B cell (primary cell): Measurements from ENCODE around the gene SUMO2. TPM values are rescaled to one million over a fixed set of nuclear protein-coding genes. Genes with fewer than 3 reads are reported as not detected.

ENCODE experiments used
- ATAC-seq: fragments of 200-7000 bp; cut with Tn5 transposase; one replicate; pipeline ENCODE4 v1.10.0; 2021; ENCODE audit warnings: low read depth, mild to moderate bottlenecking, moderate number of reproducible peaks, moderate library complexity
- CTCF ChIA-PET: fragments of 350-600 bp; sonication (Branson Sonifier 250); formaldehyde crosslinking; loops from one replicate; lab custom pipeline; 2021; ENCODE audit warnings: antibody characterized with exemption, inconsistent platforms; lab: Charles Lee
- POLR2A ChIA-PET: fragments of 350-600 bp; sonication (Branson Sonifier 250); formaldehyde crosslinking; loops from one replicate; lab custom pipeline; 2021; ENCODE audit warnings: antibody characterized with exemption; lab: Charles Lee
- DNase-seq: peaks from one replicate; pipeline ENCODE4 v3.0.0; 2013
- H2AFZ ChIP-seq: 2 replicates; pipeline ENCODE4 v1.6.1; 2012; ENCODE audit warnings: mild to moderate bottlenecking, low read depth, low read length; ENCODE audit not compliant: insufficient read depth, poor library complexity, severe bottlenecking
- H3K27ac ChIP-seq, 2 donors: 1 replicate in 1 of 2; 2 replicates in 1 of 2; pipeline ENCODE4 v1.5.1; 2012 to 2013; ENCODE audit warnings: low read length in 2 of 2, mild to moderate bottlenecking in 2 of 2, moderate library complexity in 1 of 2
- H3K27me3 ChIP-seq, 4 experiments: fragments of 200-600 bp in 1 of 4; sonication (generic) in 1 of 4; replicated peaks in 1 of 4; 1 replicate in 2 of 4; 2 replicates in 2 of 4; pipeline versions ENCODE4 v1.6.1 to v1.7.0; 2013 to 2016; ENCODE audit warnings: low read length in 3 of 4, mild to moderate bottlenecking in 2 of 4, mixed read lengths in 1 of 4, moderate library complexity in 1 of 4; ENCODE audit not compliant: insufficient read depth in 4 of 4, control insufficient read depth in 3 of 4; ENCODE audit errors: control extremely low read depth in 1 of 4
- H3K36me3 ChIP-seq, 2 experiments: replicated peaks in 1 of 2; 1 replicate in 1 of 2; 2 replicates in 1 of 2; pipeline versions ENCODE4 v1.6.1 to v1.7.1; 2013; ENCODE audit warnings: low read length in 1 of 2; ENCODE audit not compliant: insufficient read depth in 2 of 2, control insufficient read depth in 1 of 2; ENCODE audit errors: control extremely low read depth in 1 of 2, extremely low read depth in 1 of 2
- H3K4me1 ChIP-seq, 2 donors: fragments of 200-600 bp in 1 of 2; sonication (generic) in 1 of 2; 1 replicate in 1 of 2; 2 replicates in 1 of 2; pipeline versions ENCODE4 v1.5.1 to v1.6.1; 2013 to 2017; ENCODE audit warnings: low read length in 2 of 2; ENCODE audit not compliant: control insufficient read depth in 2 of 2, insufficient read depth in 2 of 2
- H3K4me2 ChIP-seq: replicated peaks from 2 replicates; pipeline ENCODE3; 2012; ENCODE audit warnings: mild to moderate bottlenecking, low read depth, low read length; ENCODE audit not compliant: poor library complexity, severe bottlenecking
- H3K4me3 ChIP-seq, 5 experiments: fragments of 200-600 bp in 1 of 5; sonication (generic) in 1 of 5; 1 replicate in 3 of 5; 2 replicates in 2 of 5; pipeline versions ENCODE4 v1.5.1 to v1.7.0; 2011 to 2016; ENCODE audit warnings: low read length in 4 of 5, mild to moderate bottlenecking in 4 of 5, low read depth in 2 of 5, control low read depth in 1 of 5, moderate library complexity in 1 of 5; ENCODE audit not compliant: insufficient read depth in 1 of 5; ENCODE audit errors: control extremely low read depth in 1 of 5, extremely low read depth in 1 of 5
- H3K79me2 ChIP-seq: fragments of 200-600 bp; sonication (generic); one replicate; pipeline ENCODE4 v1.6.0; 2016; ENCODE audit warnings: low read length; ENCODE audit not compliant: control insufficient read depth, insufficient read depth
- H3K9ac ChIP-seq: fragments of 200-600 bp; sonication (generic); 2 replicates; pipeline ENCODE4 v1.6.1; 2017; ENCODE audit warnings: mild to moderate bottlenecking, low read length, moderate library complexity
- H3K9me3 ChIP-seq, 3 donors: one replicate each; pipeline versions ENCODE4 v1.6.1 to v1.7.1; 2013; ENCODE audit warnings: low read length in 2 of 3; ENCODE audit not compliant: control insufficient read depth in 2 of 3, insufficient read depth in 1 of 3; ENCODE audit errors: control extremely low read depth in 1 of 3
- H4K20me1 ChIP-seq: 2 replicates; pipeline ENCODE4 v1.6.0; 2012; ENCODE audit warnings: mild to moderate bottlenecking, low read length; ENCODE audit not compliant: insufficient read depth, control insufficient read depth, poor library complexity, severe bottlenecking
- H3K27ac Mint-ChIP-seq: one replicate; pipeline ENCODE4 v1.8.0; 2021; ENCODE audit warnings: mixed read lengths
- H3K27me3 Mint-ChIP-seq: one replicate; pipeline ENCODE4 v1.8.0; 2021; ENCODE audit warnings: mixed read lengths
- H3K4me1 Mint-ChIP-seq: one replicate; pipeline ENCODE4 v1.8.0; 2021; ENCODE audit warnings: mixed read lengths
- H3K4me3 Mint-ChIP-seq: one replicate; pipeline ENCODE4 v1.8.0; 2021; ENCODE audit warnings: mixed read lengths
- H3K9me3 Mint-ChIP-seq: one replicate; pipeline ENCODE4 v1.8.0; 2022; ENCODE audit warnings: mixed read lengths; ENCODE audit not compliant: insufficient read depth
- EZH2 ChIP-seq: IDR thresholded peaks from 2 replicates; pipeline ENCODE4 v1.6.1; 2012; ENCODE audit warnings: borderline replicate concordance, low read depth, mild to moderate bottlenecking, moderate library complexity, low read length; ENCODE audit not compliant: insufficient read depth, poor library complexity, severe bottlenecking
- WGBS: methylation state at CpG from one replicate; pipeline ENCODE4 v1.1.5; 2013; ENCODE audit warnings: missing lambda C conversion rate; ENCODE audit not compliant: insufficient coverage; 5-methylcytosine and 5-hydroxymethylcytosine counted together
- intact Hi-C: fragments of 100-400 bp; cut with micrococcal nuclease; formaldehyde crosslinking; loops from one replicate; pipeline ENCODE4 v1.10.0; 2022
- polyA plus RNA-seq: library from polyadenylated mRNA; depleted of rRNA; stranded (reverse); fragments of >200 nt; gene quantifications from 2 replicates; pipeline ENCODE4 v1.2.3, GENCODE V29; 2012
- total RNA-seq, 2 donors: library from RNA; stranded (reverse); fragments of 120-200 nt in 1 of 2; gene quantifications; 1 replicate in 1 of 2; 2 replicates in 1 of 2; pipeline versions ENCODE4 v1.2.3 to v1.2.4, GENCODE V29; 2013 to 2022
- TF ChIP-seq, protein P1 (sequence below): fragments of 200-600 bp; IDR thresholded peaks from one replicate; pipeline ENCODE4 v1.8.0; 2022; ENCODE audit warnings: antibody characterized with exemption, mild to moderate bottlenecking

SUMO2 gene
- total and polyA plus RNA-seq, 2 donors (not counting 1 experiment from before 2014, with no cell fraction given) = 35.1 to 229 TPM

DNA sequence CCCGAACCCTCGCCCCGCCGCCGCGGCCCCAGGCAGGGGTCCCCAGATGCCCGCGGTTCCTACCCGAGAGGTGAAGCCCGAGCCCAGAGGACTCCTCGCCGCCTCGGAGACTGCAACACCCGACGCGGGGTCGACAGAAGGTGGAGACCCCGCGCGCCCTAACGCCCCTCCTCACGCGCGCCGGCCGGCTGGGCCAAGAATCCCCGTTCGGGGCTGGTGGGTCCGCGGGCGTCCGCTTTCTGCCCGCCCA is 515 bp downstream of the SUMO2 start:
- Histone ChIP-seq H3K4me3 (peak overlapping the region; percentile 51 to 93 (median 87)), H2AFZ (peak overlapping the region; percentile 96), H3K4me1 (peaks cover 15 to 21% of the 10 kb centered on the region in 2 donors), H3K79me2 (peaks cover 48% of the 10 kb centered on the region), H3K9ac (peak overlapping the region; percentile 95), H3K27ac (peak overlapping the region; percentile 94 to 96), H3K9me3 (no peaks in the 10 kb centered on the region), H3K4me2 (peak overlapping the region; percentile 95), H4K20me1 (peaks cover 13% of the 10 kb centered on the region), H3K36me3 (peaks cover 2 to 24% of the 10 kb centered on the region in 2 experiments), H3K27me3 (no peaks in the 10 kb centered on the region)
- TF ChIP-seq, protein P1, sequence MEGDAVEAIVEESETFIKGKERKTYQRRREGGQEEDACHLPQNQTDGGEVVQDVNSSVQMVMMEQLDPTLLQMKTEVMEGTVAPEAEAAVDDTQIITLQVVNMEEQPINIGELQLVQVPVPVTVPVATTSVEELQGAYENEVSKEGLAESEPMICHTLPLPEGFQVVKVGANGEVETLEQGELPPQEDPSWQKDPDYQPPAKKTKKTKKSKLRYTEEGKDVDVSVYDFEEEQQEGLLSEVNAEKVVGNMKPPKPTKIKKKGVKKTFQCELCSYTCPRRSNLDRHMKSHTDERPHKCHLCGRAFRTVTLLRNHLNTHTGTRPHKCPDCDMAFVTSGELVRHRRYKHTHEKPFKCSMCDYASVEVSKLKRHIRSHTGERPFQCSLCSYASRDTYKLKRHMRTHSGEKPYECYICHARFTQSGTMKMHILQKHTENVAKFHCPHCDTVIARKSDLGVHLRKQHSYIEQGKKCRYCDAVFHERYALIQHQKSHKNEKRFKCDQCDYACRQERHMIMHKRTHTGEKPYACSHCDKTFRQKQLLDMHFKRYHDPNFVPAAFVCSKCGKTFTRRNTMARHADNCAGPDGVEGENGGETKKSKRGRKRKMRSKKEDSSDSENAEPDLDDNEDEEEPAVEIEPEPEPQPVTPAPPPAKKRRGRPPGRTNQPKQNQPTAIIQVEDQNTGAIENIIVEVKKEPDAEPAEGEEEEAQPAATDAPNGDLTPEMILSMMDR = peak; percentile 41
- TF ChIP-seq EZH2 = no peak
- ATAC-seq = no peak
- peaks cover 26% of the 10 kb centered on the region for H3K4me1 Mint-ChIP-seq
- POLR2A ChIA-PET = interaction anchor here (1.0 to 1.3 kb wide), 2 partner anchors 22 to 50 kb away, joined by 3 to 7 read pairs; partner anchors contain the start of gene NT5C
- intact Hi-C loops = loop anchor here (1.0 to 5.0 kb wide), 4 partner anchors 51 to 1085 kb away; partner anchors contain the start of genes ATP5PD, KCTD2, NT5C and TMEM94
- no peaks in the 10 kb centered on the region for H3K27me3 Mint-ChIP-seq
- H3K9me3 Mint-ChIP-seq = no peaks in the 10 kb centered on the region
- WGBS = under 1% methylated on average over 33 of the region's 33 CpGs
- H3K4me3 Mint-ChIP-seq = peak overlapping the region; percentile 90
- H3K27ac Mint-ChIP-seq = peak overlapping the region; percentile 79
- DNase-seq = no peak
- CTCF ChIA-PET = interaction anchor here (0.9 to 3.4 kb wide), 3 partner anchors 20 to 50 kb away, joined by 3 to 19 read pairs (median 6); partner anchors contain the start of gene NT5C

- H4K20me1 ChIP-seq = peaks cover 14% of the 10 kb centered on the region
- peaks cover 53% of the 10 kb centered on the region for H3K79me2 ChIP-seq
- H3K27me3 ChIP-seq = no peaks in the 10 kb centered on the region
- ChIA-PET CTCF (interaction anchor here (0.5 to 16.4 kb wide), 6 partner anchors 11 to 67 kb away, joined by 3 to 373 read pairs (median 6); partner anchors contain the start of gene ARMC7), POLR2A (no interaction called here)
- H3K27me3 Mint-ChIP-seq = no peaks in the 10 kb centered on the region
- H3K9me3 ChIP-seq = no peaks in the 10 kb centered on the region
- 0% methylated on average over 32 of the region's 34 CpGs for WGBS
- TF ChIP-seq EZH2 = no peak
- TF ChIP-seq, protein P1 = no peak
- H3K4me3 ChIP-seq = peak overlapping the region; percentile 51 to 93 (median 87)
- H3K36me3 ChIP-seq = peaks cover 2 to 25% of the 10 kb centered on the region in 2 experiments
- peak overlapping the region; percentile 94 to 96 for H3K27ac ChIP-seq
- H3K4me1 Mint-ChIP-seq = peaks cover 26% of the 10 kb centered on the region
- peak overlapping the region; percentile 90 for H3K4me3 Mint-ChIP-seq
- intact Hi-C loops = loop anchor here (1.0 to 5.0 kb wide), 4 partner anchors 50 to 1086 kb away; partner anchors contain the start of genes ATP5PD, KCTD2, NT5C and TMEM94
- peak overlapping the region; percentile 96 for H2AFZ ChIP-seq
- H3K27ac Mint-ChIP-seq = peak overlapping the region; percentile 79
- H3K4me1 ChIP-seq = peaks cover 15 to 21% of the 10 kb centered on the region in 2 donors
- peak; percentile 69 for DNase-seq
- no peaks in the 10 kb centered on the region for H3K9me3 Mint-ChIP-seq
- peak overlapping the region; percentile 95 for H3K4me2 ChIP-seq
- ATAC-seq = peak; percentile 3
- H3K9ac ChIP-seq = peak overlapping the region; percentile 95
Observed at GRCh38 chr17:75181608-75182318, 996 bp downstream of the SUMO2 start.
